ENCODE data around the gene DERA. TPM values are rescaled to one million over a fixed set of nuclear protein-coding genes. Genes with fewer than 3 reads are reported as not detected.

DERA gene
- total and polyA plus RNA-seq, 8 donors: 26.4 to 37.3 (median 31.1) TPM

- no peak overlapping the region for H3K27ac ChIP-seq
- H3K9me3 ChIP-seq: no peaks in the 10 kb centered on the region
- H3K4me3 ChIP-seq: no peak overlapping the region
- ATAC-seq: no peak
- H3K36me3 ChIP-seq: no peaks in the 10 kb centered on the region
- intact Hi-C loops (cut with DNase I): no loop called here
- no peaks in the 10 kb centered on the region for H3K4me1 ChIP-seq
- H3K27me3 ChIP-seq: no peaks in the 10 kb centered on the region
- TF ChIP-seq CTCF (IDR thresholded peaks at IDR 0.05): no peak
- no peak for DNase-seq
Measured at GRCh38 chr12:16062611-16063010, 151.5 kb downstream of the DERA start.

GRCh38 chr12:16063726-16064125, 152.6 kb downstream of the DERA start:
- Histone ChIP-seq H3K27me3 (no peaks in the 10 kb centered on the region), H3K4me1 (no peaks in the 10 kb centered on the region), H3K27ac (no peak overlapping the region), H3K9me3 (no peaks in the 10 kb centered on the region), H3K4me3 (no peak overlapping the region), H3K36me3 (no peaks in the 10 kb centered on the region)
- DNase-seq (no peak), ATAC-seq (no peak)
- intact Hi-C loops (cut with DNase I): no loop called here
- no peak for TF ChIP-seq CTCF (IDR thresholded peaks at IDR 0.05)

GRCh38 chr12:16070113-16070512, 159.0 kb downstream of the DERA start:
- ATAC-seq (no peak), DNase-seq (no peak)
- H3K36me3 ChIP-seq: no peaks in the 10 kb centered on the region
- no peak overlapping the region for H3K4me3 ChIP-seq
- intact Hi-C loops (cut with DNase I): no loop called here
- no peaks in the 10 kb centered on the region for H3K4me1 ChIP-seq
- H3K9me3 ChIP-seq: no peaks in the 10 kb centered on the region
- H3K27me3 ChIP-seq: no peaks in the 10 kb centered on the region
- H3K27ac ChIP-seq: no peak overlapping the region
- no peak for TF ChIP-seq CTCF (IDR thresholded peaks at IDR 0.05)

GRCh38 chr12:16072678-16073077, 161.5 kb downstream of the DERA start:
- no peak for TF ChIP-seq CTCF (IDR thresholded peaks at IDR 0.05)
- Histone ChIP-seq H3K4me3 (no peak overlapping the region), H3K27ac (no peak overlapping the region), H3K27me3 (no peaks in the 10 kb centered on the region), H3K4me1 (no peaks in the 10 kb centered on the region), H3K36me3 (no peaks in the 10 kb centered on the region), H3K9me3 (no peaks in the 10 kb centered on the region)
- ATAC-seq (no peak), DNase-seq (no peak)
- intact Hi-C loops (cut with DNase I): no loop called here

GRCh38 chr12:16074894-16075293, 163.8 kb downstream of the DERA start:
- intact Hi-C loops (cut with DNase I): no loop called here
- no peak overlapping the region for H3K27ac ChIP-seq
- ATAC-seq (no peak), DNase-seq (no peak)
- no peaks in the 10 kb centered on the region for H3K9me3 ChIP-seq
- no peaks in the 10 kb centered on the region for H3K4me1 ChIP-seq
- H3K27me3 ChIP-seq: no peaks in the 10 kb centered on the region
- H3K36me3 ChIP-seq: no peaks in the 10 kb centered on the region
- no peak overlapping the region for H3K4me3 ChIP-seq
- no peak for TF ChIP-seq CTCF (IDR thresholded peaks at IDR 0.05)

Measured in left lung (tissue), 10 donors.